ENCODE data around the gene NUMBL. TPM values are rescaled to one million over a fixed set of nuclear protein-coding genes. Genes with fewer than 3 reads are reported as not detected.
A peak's percentile ranks its signal among the peaks of the same experiment; 100 is the strongest.
"Not testable (repeated sequence)": the region's sequence is repeated elsewhere in the genome, so short reads cannot be mapped to it uniquely, and the experiment has no call there.

Gene NUMBL
- total and polyA plus RNA-seq, 4 donors: 19.0 to 66.5 (median 35.1) TPM

DNA sequence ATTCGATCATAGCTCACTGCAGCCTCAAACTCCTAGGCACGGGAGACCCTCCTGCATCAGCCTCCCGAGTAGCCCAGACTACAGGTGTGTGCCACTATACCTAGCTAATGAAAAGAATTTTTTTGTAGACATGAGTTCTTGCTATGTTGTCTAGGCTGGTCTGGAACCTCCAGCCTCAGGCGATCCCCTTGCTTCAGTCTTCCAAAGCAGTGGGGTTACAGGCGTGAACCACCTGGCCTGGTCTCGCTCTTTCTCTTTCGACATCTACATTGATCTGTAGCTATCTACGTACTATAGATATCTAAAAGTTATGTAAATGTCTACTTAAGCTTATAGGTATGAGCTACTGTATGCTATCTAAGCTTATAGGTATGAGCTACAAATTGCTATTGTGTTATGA, 32.4 kb downstream of the NUMBL start:
- WGBS (ENCODE audit: insufficient coverage): 89% methylated on average over 3 of the region's 8 CpGs
- no peak overlapping the region for H3K4me3 ChIP-seq (ENCODE audit: low read depth, low read length)
- H3K4me1 ChIP-seq (ENCODE audit: control insufficient read depth, insufficient read depth, low read length): peaks cover 6% of the 10 kb centered on the region
- no peaks in the 10 kb centered on the region for H3K36me3 ChIP-seq (ENCODE audit: control insufficient read depth, insufficient read depth, low read length)
- H3K27ac ChIP-seq (ENCODE audit: low read depth, low read length): no peak overlapping the region
- H3K9me3 ChIP-seq (ENCODE audit: control insufficient read depth, insufficient read depth, low read length): no peaks in the 10 kb centered on the region
- DNase-seq (ENCODE audit: low read depth in 4 of 6, low spot score in 6 of 6): no peak
- no peaks in the 10 kb centered on the region for H3K27me3 ChIP-seq (ENCODE audit: control insufficient read depth, insufficient read depth, low read length)

DNA sequence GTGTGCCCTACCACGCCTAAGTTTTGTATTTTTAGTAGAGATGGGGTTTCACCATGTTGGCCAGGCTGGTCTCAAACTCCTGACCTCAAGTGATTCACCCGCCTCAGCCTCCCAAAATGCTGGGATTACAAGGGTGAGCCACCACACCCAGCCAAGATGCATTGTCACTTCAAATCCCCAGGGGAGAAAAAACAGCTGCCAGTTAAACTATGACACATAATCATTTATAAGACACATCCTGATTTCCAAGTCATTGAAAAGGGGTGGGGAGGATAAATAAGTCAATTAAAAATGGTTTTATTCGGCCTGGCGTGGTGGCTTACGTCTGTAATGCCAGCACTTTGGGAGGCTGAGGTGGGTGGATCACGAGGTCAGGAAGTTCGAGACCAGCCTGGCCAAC, 34.8 kb downstream of the NUMBL start:
- not testable (repeated sequence) for DNase-seq (ENCODE audit: low read depth in 4 of 6, low spot score in 6 of 6); H3K4me3 ChIP-seq (ENCODE audit: low read depth, low read length); H3K36me3 ChIP-seq (ENCODE audit: control insufficient read depth, insufficient read depth, low read length); H3K4me1 ChIP-seq (ENCODE audit: control insufficient read depth, insufficient read depth, low read length); H3K27ac ChIP-seq (ENCODE audit: low read depth, low read length); H3K9me3 ChIP-seq (ENCODE audit: control insufficient read depth, insufficient read depth, low read length); H3K27me3 ChIP-seq (ENCODE audit: control insufficient read depth, insufficient read depth, low read length)
- 79% methylated on average over 4 of the region's 7 CpGs for WGBS (ENCODE audit: insufficient coverage)

DNA sequence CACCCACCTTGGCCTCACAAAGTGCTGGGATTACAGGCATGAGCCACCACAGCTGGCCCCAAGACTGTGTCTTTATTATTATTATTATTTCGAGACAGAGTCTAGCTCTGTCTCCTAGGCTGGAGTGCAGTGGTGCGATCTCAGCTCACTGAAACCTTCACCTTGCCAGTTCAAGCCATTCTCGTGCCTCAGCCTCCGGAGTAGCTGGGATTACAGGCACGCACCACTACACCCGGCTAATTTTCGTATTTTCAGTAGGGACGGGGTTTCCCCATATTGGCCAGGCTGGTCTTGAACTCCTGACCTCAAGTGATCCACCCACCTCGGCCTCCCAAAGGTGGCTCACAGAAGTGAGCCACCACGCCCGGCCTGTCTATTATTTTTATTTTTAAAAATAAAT, 38.1 kb downstream of the NUMBL start:
- H3K27ac ChIP-seq (ENCODE audit: low read depth, low read length); H3K4me1 ChIP-seq (ENCODE audit: control insufficient read depth, insufficient read depth, low read length); H3K36me3 ChIP-seq (ENCODE audit: control insufficient read depth, insufficient read depth, low read length); H3K27me3 ChIP-seq (ENCODE audit: control insufficient read depth, insufficient read depth, low read length); H3K4me3 ChIP-seq (ENCODE audit: low read depth, low read length); H3K9me3 ChIP-seq (ENCODE audit: control insufficient read depth, insufficient read depth, low read length); DNase-seq (ENCODE audit: low read depth in 4 of 6, low spot score in 6 of 6): not testable (repeated sequence)
- 93% methylated on average over 7 of the region's 11 CpGs for WGBS (ENCODE audit: insufficient coverage)

DNA sequence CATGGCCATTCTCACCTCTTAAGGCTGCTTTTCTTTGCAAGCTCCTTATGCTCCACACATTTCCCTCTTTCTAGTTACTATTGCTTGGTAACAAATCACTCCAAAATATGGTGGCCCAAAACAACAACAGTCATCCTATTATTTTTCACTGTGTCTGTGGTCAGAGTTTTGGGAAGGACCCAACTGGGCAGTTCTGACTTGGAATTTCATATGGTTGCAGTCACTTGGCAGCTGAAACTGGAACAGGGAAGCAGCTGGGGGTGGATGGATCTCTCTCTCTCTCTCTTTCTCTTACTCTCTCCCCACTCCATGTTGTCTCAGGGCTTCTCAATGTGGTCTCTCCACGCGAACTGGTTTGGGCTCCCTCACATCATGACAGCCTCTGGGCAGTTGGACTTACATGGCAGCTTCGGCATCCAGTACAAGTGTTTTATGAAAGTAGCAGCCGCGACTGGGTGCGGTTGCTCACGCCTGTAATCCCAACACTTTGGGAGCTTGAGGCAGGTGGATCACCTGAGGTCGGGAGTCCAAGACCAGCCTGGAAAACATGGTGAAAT, 39.6 kb downstream of the NUMBL start:
- no peaks in the 10 kb centered on the region for H3K27me3 ChIP-seq (ENCODE audit: control insufficient read depth, insufficient read depth, low read length)
- no peak for DNase-seq (ENCODE audit: low read depth in 4 of 6, low spot score in 6 of 6)
- H3K27ac ChIP-seq (ENCODE audit: low read depth, low read length): no peak overlapping the region
- H3K9me3 ChIP-seq (ENCODE audit: control insufficient read depth, insufficient read depth, low read length): no peaks in the 10 kb centered on the region
- 90% methylated on average over 8 of the region's 8 CpGs for WGBS (ENCODE audit: insufficient coverage)
- H3K4me3 ChIP-seq (ENCODE audit: low read depth, low read length): no peak overlapping the region
- no peaks in the 10 kb centered on the region for H3K36me3 ChIP-seq (ENCODE audit: control insufficient read depth, insufficient read depth, low read length)
- H3K4me1 ChIP-seq (ENCODE audit: control insufficient read depth, insufficient read depth, low read length): peaks cover 9% of the 10 kb centered on the region

DNA sequence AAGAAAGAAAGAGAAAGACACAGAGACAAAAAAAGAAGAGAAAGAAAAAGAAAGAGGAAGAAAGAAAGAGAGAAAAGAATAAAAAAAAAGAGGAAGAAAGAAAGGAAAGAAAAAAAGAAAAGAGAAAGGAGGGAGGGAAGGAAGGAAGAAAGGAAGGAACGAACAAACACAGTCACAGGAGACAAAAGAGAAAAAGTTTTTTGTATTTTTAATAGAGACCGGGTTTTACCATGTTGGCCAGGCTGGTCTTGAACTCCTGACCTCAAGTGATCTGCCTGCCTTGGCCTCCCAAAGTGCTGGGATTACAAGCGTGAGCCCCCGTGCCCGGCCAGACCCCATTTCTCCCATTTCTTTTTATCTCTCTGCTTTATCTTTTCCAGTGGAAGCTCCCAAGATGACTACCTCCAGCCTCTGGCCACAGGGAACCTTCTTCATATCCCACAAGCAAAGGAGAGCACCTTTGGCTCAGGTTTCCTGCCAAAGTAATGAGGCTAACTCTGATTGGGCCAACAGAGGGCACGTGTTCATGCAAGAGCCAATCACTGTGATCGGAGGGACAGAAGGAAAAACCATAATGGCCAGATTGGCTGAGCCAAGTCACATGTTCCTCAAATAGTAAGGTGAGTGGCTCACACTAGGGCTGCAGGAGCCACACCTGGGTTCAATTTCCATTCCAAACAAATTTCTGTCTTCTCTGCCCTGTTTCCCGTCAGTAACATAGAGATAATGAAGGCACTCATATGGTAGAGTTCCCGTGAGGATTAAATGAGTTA, 40.4 kb downstream of the NUMBL start:
- H3K36me3 ChIP-seq (ENCODE audit: control insufficient read depth, insufficient read depth, low read length); H3K27me3 ChIP-seq (ENCODE audit: control insufficient read depth, insufficient read depth, low read length); H3K4me3 ChIP-seq (ENCODE audit: low read depth, low read length); H3K27ac ChIP-seq (ENCODE audit: low read depth, low read length); H3K9me3 ChIP-seq (ENCODE audit: control insufficient read depth, insufficient read depth, low read length): not testable (repeated sequence)
- 90% methylated on average over 6 of the region's 9 CpGs for WGBS (ENCODE audit: insufficient coverage)
- peak in 1 of 6 donors; percentile 21 for DNase-seq (ENCODE audit: low read depth in 4 of 6, low spot score in 6 of 6)
- peaks cover 14% of the 10 kb centered on the region for H3K4me1 ChIP-seq (ENCODE audit: control insufficient read depth, insufficient read depth, low read length)

DNA sequence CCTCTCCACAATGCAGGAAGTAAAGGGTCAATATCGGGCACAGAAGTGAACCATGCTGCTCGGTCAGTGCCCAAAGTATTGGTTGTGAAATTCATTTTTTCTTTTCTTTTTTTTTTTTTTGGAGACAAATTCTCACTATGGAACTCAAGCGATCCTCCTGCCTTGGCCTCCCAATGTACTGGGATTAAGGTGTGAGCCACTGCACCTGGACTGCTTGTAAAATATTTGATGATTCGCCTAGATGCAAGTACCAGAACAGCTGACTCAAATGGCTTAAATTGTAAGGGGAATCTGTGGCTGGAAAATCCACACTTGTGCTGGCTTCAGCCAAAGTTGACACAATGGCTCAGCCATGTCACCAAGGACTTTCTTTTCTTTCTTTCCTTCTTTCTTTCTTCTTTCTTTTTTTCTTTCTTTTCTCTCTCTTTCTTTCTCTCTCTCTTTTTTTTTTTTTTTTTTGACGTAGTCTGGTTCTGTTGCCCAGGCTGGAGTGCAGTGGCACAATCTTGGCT, 43.7 kb downstream of the NUMBL start:
- Histone ChIP-seq H3K27ac (ENCODE audit: low read depth, low read length) (peak overlapping the region; percentile 67), H3K9me3 (ENCODE audit: control insufficient read depth, insufficient read depth, low read length) (no peaks in the 10 kb centered on the region), H3K4me1 (ENCODE audit: control insufficient read depth, insufficient read depth, low read length) (peaks cover 16% of the 10 kb centered on the region), H3K27me3 (ENCODE audit: control insufficient read depth, insufficient read depth, low read length) (no peaks in the 10 kb centered on the region), H3K36me3 (ENCODE audit: control insufficient read depth, insufficient read depth, low read length) (no peaks in the 10 kb centered on the region), H3K4me3 (ENCODE audit: low read depth, low read length) (no peak overlapping the region)
- WGBS (ENCODE audit: insufficient coverage): 100% methylated on average over 1 of the region's 5 CpGs
- no peak for DNase-seq (ENCODE audit: low read depth in 4 of 6, low spot score in 6 of 6)

DNA sequence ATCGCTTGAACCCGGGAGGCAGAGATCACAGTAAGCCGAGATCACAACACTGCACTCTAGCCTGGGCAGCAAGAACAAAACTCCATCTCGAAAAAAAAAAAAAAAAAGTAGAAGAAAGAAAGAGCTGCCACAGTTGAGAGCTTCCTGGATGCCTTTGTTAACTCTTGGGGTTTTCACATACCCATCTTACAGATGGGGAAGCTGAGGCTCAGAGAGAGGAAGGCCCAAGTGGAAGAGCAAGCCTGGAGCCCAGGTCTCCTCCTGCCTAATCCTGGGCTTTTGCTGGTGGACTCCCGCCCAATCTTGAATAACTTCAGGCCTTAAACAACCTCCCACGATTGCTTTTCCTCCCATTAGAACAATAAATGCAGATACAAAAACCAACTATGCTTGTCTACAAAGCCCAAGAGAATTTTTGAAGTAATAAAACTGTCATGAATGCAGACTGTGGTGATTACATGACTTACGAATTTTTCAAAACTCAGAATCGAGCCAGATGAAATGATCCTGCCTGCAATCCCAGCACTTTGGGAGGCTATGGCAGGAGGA, 47.6 kb downstream of the NUMBL start:
- H3K27ac ChIP-seq (ENCODE audit: low read depth, low read length): no peak overlapping the region

DNA sequence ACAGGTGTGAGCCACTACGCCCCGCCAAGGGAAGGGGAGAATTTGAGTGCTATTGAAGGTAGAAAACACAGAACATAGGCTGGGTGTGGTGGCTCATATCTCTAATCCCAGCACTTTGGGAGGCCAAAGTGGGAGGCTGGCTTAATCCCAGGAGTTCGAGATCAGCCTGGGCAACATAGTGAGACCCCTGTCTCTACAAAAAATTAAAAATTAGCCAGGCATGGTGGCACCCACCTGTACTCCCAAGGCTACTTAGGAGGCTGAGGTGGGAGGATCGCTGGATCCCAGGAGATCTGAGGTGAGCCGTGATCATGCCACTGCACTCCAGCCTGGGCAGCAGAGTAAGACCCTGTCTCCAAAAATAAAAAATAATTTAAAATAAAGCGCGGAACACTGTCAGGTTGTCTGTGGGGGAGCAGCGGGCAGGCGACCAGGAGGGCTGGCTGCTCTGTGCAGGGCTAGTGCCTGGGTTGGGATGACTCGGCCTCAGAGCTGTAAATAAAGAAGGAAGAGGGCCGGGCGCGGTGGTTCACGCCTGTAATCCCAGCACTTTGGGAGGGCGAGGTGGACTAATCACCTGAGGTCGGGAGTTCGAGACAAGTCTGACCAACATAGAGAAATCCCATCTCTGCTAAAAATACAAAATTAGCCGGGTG, 48.3 kb downstream of the NUMBL start:
- H3K27ac ChIP-seq (ENCODE audit: low read depth, low read length): no peak overlapping the region
- 98% methylated on average over 9 of the region's 18 CpGs for WGBS (ENCODE audit: insufficient coverage)
- no peaks in the 10 kb centered on the region for H3K36me3 ChIP-seq (ENCODE audit: control insufficient read depth, insufficient read depth, low read length)
- H3K27me3 ChIP-seq (ENCODE audit: control insufficient read depth, insufficient read depth, low read length): no peaks in the 10 kb centered on the region
- DNase-seq (ENCODE audit: low read depth in 4 of 6, low spot score in 6 of 6): no peak
- peaks cover 16% of the 10 kb centered on the region for H3K4me1 ChIP-seq (ENCODE audit: control insufficient read depth, insufficient read depth, low read length)
- no peaks in the 10 kb centered on the region for H3K9me3 ChIP-seq (ENCODE audit: control insufficient read depth, insufficient read depth, low read length)
- H3K4me3 ChIP-seq (ENCODE audit: low read depth, low read length): no peak overlapping the region

More for the DNA sequence above, 47.6 kb downstream of the NUMBL start:
- H3K4me3 ChIP-seq (ENCODE audit: low read depth, low read length): no peak overlapping the region
- H3K36me3 ChIP-seq (ENCODE audit: control insufficient read depth, insufficient read depth, low read length): no peaks in the 10 kb centered on the region
- WGBS (ENCODE audit: insufficient coverage): 78% methylated on average over 3 of the region's 8 CpGs
- H3K27me3 ChIP-seq (ENCODE audit: control insufficient read depth, insufficient read depth, low read length): no peaks in the 10 kb centered on the region
- no peak for DNase-seq (ENCODE audit: low read depth in 4 of 6, low spot score in 6 of 6)
- H3K4me1 ChIP-seq (ENCODE audit: control insufficient read depth, insufficient read depth, low read length): peaks cover 16% of the 10 kb centered on the region
- no peaks in the 10 kb centered on the region for H3K9me3 ChIP-seq (ENCODE audit: control insufficient read depth, insufficient read depth, low read length)

DNA sequence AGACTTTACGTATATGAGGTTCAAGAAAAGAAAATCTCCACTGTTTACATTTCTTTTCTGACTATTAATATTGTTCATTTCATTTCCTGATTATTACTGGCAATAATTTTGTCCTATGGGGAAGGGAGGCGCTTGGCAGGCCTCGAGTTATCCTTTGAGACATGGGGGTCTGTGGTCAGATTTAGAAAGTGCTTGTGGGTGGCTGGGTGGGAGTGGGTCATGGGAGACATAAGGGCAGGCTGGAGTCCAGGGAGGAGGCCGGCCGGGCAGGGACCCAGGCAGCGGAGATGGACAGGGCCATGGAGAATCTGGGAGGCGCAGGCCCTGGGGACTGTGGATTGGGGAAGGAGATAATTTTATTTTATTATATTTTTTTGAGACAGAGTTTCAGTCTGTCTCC, 49.2 kb downstream of the NUMBL start:
- H3K9me3 ChIP-seq (ENCODE audit: control insufficient read depth, insufficient read depth, low read length): no peaks in the 10 kb centered on the region
- peak overlapping the region; percentile 52 for H3K27ac ChIP-seq (ENCODE audit: low read depth, low read length)
- H3K27me3 ChIP-seq (ENCODE audit: control insufficient read depth, insufficient read depth, low read length): no peaks in the 10 kb centered on the region
- H3K4me3 ChIP-seq (ENCODE audit: low read depth, low read length): no peak overlapping the region
- no peaks in the 10 kb centered on the region for H3K36me3 ChIP-seq (ENCODE audit: control insufficient read depth, insufficient read depth, low read length)
- WGBS (ENCODE audit: insufficient coverage): 76% methylated on average over 3 of the region's 7 CpGs
- no peak for DNase-seq (ENCODE audit: low read depth in 4 of 6, low spot score in 6 of 6)
- H3K4me1 ChIP-seq (ENCODE audit: control insufficient read depth, insufficient read depth, low read length): peaks cover 11% of the 10 kb centered on the region

Data from spinal cord (tissue), 10 donors.